IMR-90 (cell line): ENCODE results near the gene TIAM1. TPM values are rescaled to one million over a fixed set of nuclear protein-coding genes. Genes with fewer than 3 reads are reported as not detected.

Source experiments
- ATAC-seq: fragments of 200-7000 bp; cut with Tn5 transposase; 2 replicates; pipeline ENCODE4 v1.9.1; 2020; ENCODE audit warnings: low read depth, mild to moderate bottlenecking, moderate library complexity
- BruUV-seq: library from RNA; stranded (reverse); fragments of 400-500 nt; replicated peaks from 2 replicates; lab custom pipeline; 2021; lab: Mats Ljungman, UMichigan
- CTCF ChIA-PET: fragments of 300-600 bp; formaldehyde crosslinking; extraction: SDS; loops from one replicate; lab custom pipeline; 2021; ENCODE audit warnings: antibody characterized with exemption; lab: Yijun Ruan, JAX
- POLR2A ChIA-PET: fragments of 300-600 bp; sonication (Branson Sonifier 250); formaldehyde crosslinking; loops from one replicate; lab custom pipeline; 2022; ENCODE audit warnings: antibody characterized with exemption; ENCODE audit not compliant: unreplicated experiment; lab: Charles Lee
- DNase-seq: peaks from one replicate; pipeline ENCODE4 v3.0.0; 2013
- H2AFZ ChIP-seq: replicated peaks from 2 replicates; pipeline ENCODE3; 2013; ENCODE audit warnings: low read length, mild to moderate bottlenecking; ENCODE audit not compliant: poor library complexity
- H2AK5ac ChIP-seq: 2 replicates; pipeline ENCODE4 v1.6.1; 2013; ENCODE audit warnings: low read depth, low read length, inconsistent platforms
- H2AK9ac ChIP-seq: replicated peaks from 2 replicates; pipeline ENCODE3; 2013; ENCODE audit warnings: mild to moderate bottlenecking, low read depth, low read length, moderate library complexity; ENCODE audit not compliant: poor library complexity
- H2BK120ac ChIP-seq: 2 replicates; pipeline ENCODE4 v1.6.1; 2013; ENCODE audit warnings: low read depth, low read length, inconsistent platforms
- H2BK15ac ChIP-seq: 3 replicates; pipeline ENCODE4 v1.6.1; 2013; ENCODE audit warnings: low read depth, low read length, inconsistent platforms
- H2BK20ac ChIP-seq: 2 replicates; pipeline ENCODE4 v1.6.1; 2013; ENCODE audit warnings: low read depth, mild to moderate bottlenecking, inconsistent platforms, low read length, moderate library complexity
- H2BK5ac ChIP-seq: 2 replicates; pipeline ENCODE4 v1.6.1; 2013; ENCODE audit warnings: mild to moderate bottlenecking, low read depth, low read length, inconsistent platforms; ENCODE audit not compliant: poor library complexity, severe bottlenecking
- H3K14ac ChIP-seq: replicated peaks from 2 replicates; pipeline ENCODE4 v1.6.1; 2013; ENCODE audit warnings: low read depth, low read length, inconsistent platforms
- H3K18ac ChIP-seq: 2 replicates; pipeline ENCODE4 v1.6.1; 2013; ENCODE audit warnings: low read depth, low read length, control low read depth
- H3K23ac ChIP-seq: 2 replicates; pipeline ENCODE4 v1.6.1; 2013; ENCODE audit warnings: low read depth, low read length, inconsistent platforms
- H3K27ac ChIP-seq: 2 replicates; pipeline ENCODE4 v1.5.1; 2013; ENCODE audit warnings: mild to moderate bottlenecking, control low read depth, low read length; ENCODE audit not compliant: insufficient read depth
- H3K27me3 ChIP-seq: 2 replicates; pipeline ENCODE4 v1.6.1; 2013; ENCODE audit warnings: low read length; ENCODE audit not compliant: control insufficient read depth, insufficient read depth
- H3K36me3 ChIP-seq: 2 replicates; pipeline ENCODE4 v1.6.1; 2013; ENCODE audit warnings: low read length, mixed read lengths; ENCODE audit not compliant: control insufficient read depth, insufficient read depth
- H3K4ac ChIP-seq: 2 replicates; pipeline ENCODE4 v1.6.1; 2013; ENCODE audit warnings: low read depth, low read length, inconsistent platforms
- H3K4me1 ChIP-seq: 2 replicates; pipeline ENCODE4 v1.6.1; 2013; ENCODE audit warnings: low read length, mixed read lengths; ENCODE audit not compliant: control insufficient read depth, insufficient read depth
- H3K4me2 ChIP-seq: 2 replicates; pipeline ENCODE4 v1.6.1; 2013; ENCODE audit warnings: low read depth, mild to moderate bottlenecking, control low read depth, low read length, moderate library complexity
- H3K4me3 ChIP-seq: 2 replicates; pipeline ENCODE4 v1.5.1; 2013; ENCODE audit warnings: low read depth, mild to moderate bottlenecking, control low read depth, low read length, moderate library complexity; ENCODE audit not compliant: insufficient read depth
- H3K56ac ChIP-seq: 2 replicates; pipeline ENCODE4 v1.6.1; 2013; ENCODE audit warnings: low read length, inconsistent platforms; ENCODE audit not compliant: insufficient read depth; ENCODE audit errors: extremely low read depth
- H3K79me1 ChIP-seq, 2 experiments: 2 replicates each; pipeline ENCODE4 v1.6.1; 2013; ENCODE audit warnings: low read length in 2 of 2, inconsistent platforms in 1 of 2, low read depth in 1 of 2
- H3K9ac ChIP-seq: 2 replicates; pipeline ENCODE4 v1.6.1; 2013; ENCODE audit warnings: low read depth, low read length, control low read depth
- H3K9me1 ChIP-seq: 2 replicates; pipeline ENCODE4 v1.6.1; 2013; ENCODE audit warnings: low read length, inconsistent platforms; ENCODE audit not compliant: insufficient read depth
- H3K9me3 ChIP-seq: 2 replicates; pipeline ENCODE4 v1.6.1; 2013; ENCODE audit warnings: low read length; ENCODE audit not compliant: control insufficient read depth, insufficient read depth
- H4K20me1 ChIP-seq: 2 replicates; pipeline ENCODE4 v1.6.1; 2013; ENCODE audit warnings: low read length, inconsistent platforms; ENCODE audit not compliant: insufficient read depth
- H4K5ac ChIP-seq: 2 replicates; pipeline ENCODE4 v1.6.1; 2013; ENCODE audit warnings: mild to moderate bottlenecking, low read depth, low read length, control low read depth
- H4K8ac ChIP-seq, 2 experiments: 2 replicates each; pipeline ENCODE4 v1.6.1; 2013; ENCODE audit warnings: low read depth in 2 of 2, low read length in 2 of 2, control low read depth in 1 of 2, inconsistent platforms in 1 of 2
- H4K91ac ChIP-seq: 2 replicates; pipeline ENCODE4 v1.6.1; 2013; ENCODE audit warnings: low read depth, low read length, inconsistent platforms; ENCODE audit not compliant: insufficient read depth
- CEBPB ChIP-seq: IDR thresholded peaks from 2 replicates; pipeline ENCODE4 v1.6.1; 2012; ENCODE audit warnings: low read depth, low read length, improper control_type of control experiment
- FOS ChIP-seq: fragments of 150-350 bp; IDR thresholded peaks from 2 replicates; pipeline ENCODE4 v1.6.1; 2016; ENCODE audit warnings: low read depth, low read length
- WGBS, 2 experiments: methylation state at CpG; one replicate each; pipeline versions ENCODE4 v1.1.5 to v1.1.7; 2013; ENCODE audit warnings: missing lambda C conversion rate in 2 of 2; ENCODE audit not compliant: insufficient read length in 1 of 2; ENCODE audit errors: extremely low coverage in 2 of 2; 5-methylcytosine and 5-hydroxymethylcytosine counted together
- dilution Hi-C: fragments of 300-500 bp; cut with HindIII; formaldehyde crosslinking; loops from one replicate; pipeline ENCODE4 v1.14.3; 2018; ENCODE audit warnings: low sequenced_read_pairs; ENCODE audit not compliant: unreplicated experiment
- in situ Hi-C: fragments of 300-500 bp; cut with MboI; formaldehyde crosslinking; loops from 3 replicates; pipeline ENCODE4 v1.14.3; 2019; ENCODE audit warnings: low sequenced_read_pairs, inconsistent platforms, mixed read lengths
- intact Hi-C: fragments of 100-400 bp; cut with micrococcal nuclease; formaldehyde crosslinking; loops from 2 replicates; pipeline ENCODE4 v1.10.0; 2022
- polyA plus RNA-seq, 3 experiments: library from polyadenylated mRNA; depleted of rRNA; stranded (reverse); fragments of >200 nt; gene quantifications; 2 replicates each; pipeline ENCODE4 v1.2.3, GENCODE V29; 2012; ENCODE audit warnings: low replicate concordance in 1 of 3
- total RNA-seq: library from RNA; depleted of rRNA; stranded (reverse); fragments of >200 nt; gene quantifications from 2 replicates; pipeline ENCODE4 v1.2.3, GENCODE V29; 2012
- TF ChIP-seq, protein P1 (sequence below): fragments of 150-350 bp; IDR thresholded peaks from 2 replicates; pipeline ENCODE4 v1.6.1; 2016; ENCODE audit warnings: low read depth, mild to moderate bottlenecking, low read length, moderate library complexity, borderline replicate concordance

The TIAM1 gene
- total and polyA plus RNA-seq, 2 of the 4 experiments (the other 2 are of a cell fraction), result 2.9 to 9.3 TPM

- H3K9ac ChIP-seq, result no peak overlapping the region
- no peak overlapping the region for H2BK20ac ChIP-seq
- dilution Hi-C loops (no loop called here), intact Hi-C loops (no loop called here), in situ Hi-C loops (loop anchor here (25.0 kb wide), 1 partner anchor 1989 kb away; no protein-coding TSS in a partner anchor)
- no peak overlapping the region for H2BK120ac ChIP-seq
- TF ChIP-seq CEBPB (peak; percentile 92), FOS (no peak)
- TF ChIP-seq, protein P1, sequence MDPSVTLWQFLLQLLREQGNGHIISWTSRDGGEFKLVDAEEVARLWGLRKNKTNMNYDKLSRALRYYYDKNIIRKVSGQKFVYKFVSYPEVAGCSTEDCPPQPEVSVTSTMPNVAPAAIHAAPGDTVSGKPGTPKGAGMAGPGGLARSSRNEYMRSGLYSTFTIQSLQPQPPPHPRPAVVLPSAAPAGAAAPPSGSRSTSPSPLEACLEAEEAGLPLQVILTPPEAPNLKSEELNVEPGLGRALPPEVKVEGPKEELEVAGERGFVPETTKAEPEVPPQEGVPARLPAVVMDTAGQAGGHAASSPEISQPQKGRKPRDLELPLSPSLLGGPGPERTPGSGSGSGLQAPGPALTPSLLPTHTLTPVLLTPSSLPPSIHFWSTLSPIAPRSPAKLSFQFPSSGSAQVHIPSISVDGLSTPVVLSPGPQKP, result no peak
- no peak overlapping the region for H3K4me3 ChIP-seq
- ATAC-seq, result no peak
- no peak for DNase-seq
- H3K27ac ChIP-seq, result no peak overlapping the region
- H4K8ac ChIP-seq, result no peak overlapping the region
- H3K4ac ChIP-seq, result no peak overlapping the region
- H3K14ac ChIP-seq, result no peak overlapping the region
- H2BK5ac ChIP-seq, result no peak overlapping the region
- H4K5ac ChIP-seq, result no peak overlapping the region
- H2AK9ac ChIP-seq, result no peak overlapping the region
- no CpG with 5 or more reads among the region's 6 CpGs for WGBS, 2 experiments
- BruUV-seq, result no TSS peak
- H4K91ac ChIP-seq, result no peak overlapping the region
- H3K4me2 ChIP-seq, result no peak overlapping the region
- ChIA-PET CTCF (interaction anchor here (1.0 kb wide), 1 partner anchor 10 kb away, joined by 4 read pairs; no protein-coding TSS in a partner anchor), POLR2A (no interaction called here)
- peaks cover 2% of the 10 kb centered on the region; the same call in 1 of the 2 replicates for H3K4me1 ChIP-seq
- no peak overlapping the region for H3K18ac ChIP-seq
- no peak overlapping the region for H2BK15ac ChIP-seq
- H3K9me3 ChIP-seq, result no peaks in the 10 kb centered on the region
- no peaks in the 10 kb centered on the region for H3K9me1 ChIP-seq
- no peaks in the 10 kb centered on the region for H3K79me1 ChIP-seq
- H3K36me3 ChIP-seq, result no peaks in the 10 kb centered on the region
- no peak overlapping the region for H2AFZ ChIP-seq
- no peak overlapping the region for H3K23ac ChIP-seq
- no peaks in the 10 kb centered on the region for H3K27me3 ChIP-seq
- H4K20me1 ChIP-seq, result no peaks in the 10 kb centered on the region
- no peak overlapping the region for H3K56ac ChIP-seq
- no peak overlapping the region for H2AK5ac ChIP-seq
These were observed 268.2 kb downstream of the TIAM1 start for GRCh38 chr21:31075848-31076247.
